ENCODE data around the gene GFOD1.

The GFOD1 gene

GRCh38 chr6:13359287-13359686 lies 128.1 kb downstream of the GFOD1 start:
- no peak for DNase-seq

GRCh38 chr6:13358511-13358910 lies 128.9 kb downstream of the GFOD1 start:
- DNase-seq: no peak

GRCh38 chr6:13357551-13358075 lies 129.8 kb downstream of the GFOD1 start:
- peak in 40 of 56 donors; percentile 7 to 73 (median 42) for DNase-seq

GRCh38 chr6:13355999-13356785 lies 131.2 kb downstream of the GFOD1 start:
- DNase-seq: no peak

GRCh38 chr6:13355043-13355945 lies 132.1 kb downstream of the GFOD1 start:
- DNase-seq: peak in 1 of 56 donors; percentile 9

GRCh38 chr6:13354331-13355042 lies 132.9 kb downstream of the GFOD1 start:
- DNase-seq: peak in 5 of 56 donors; percentile 16 to 56 (median 38)

- no peak for DNase-seq
These were observed 135.2 kb downstream of the GFOD1 start for GRCh38 chr6:13352165-13352564.

GRCh38 chr6:13351271-13351670 lies 136.1 kb downstream of the GFOD1 start:
- peak in 30 of 56 donors; percentile 12 to 73 (median 32) for DNase-seq

GRCh38 chr6:13349811-13350506 lies 137.4 kb downstream of the GFOD1 start:
- DNase-seq: no peak

- no peak for DNase-seq
These were observed 138.9 kb downstream of the GFOD1 start for GRCh38 chr6:13348334-13349113.

- DNase-seq: no peak
These were observed 141.2 kb downstream of the GFOD1 start for GRCh38 chr6:13346245-13346644.

GRCh38 chr6:13342414-13343019 lies 144.9 kb downstream of the GFOD1 start:
- DNase-seq: no peak

GRCh38 chr6:13339863-13340630 lies 147.4 kb downstream of the GFOD1 start:
- DNase-seq: no peak

- DNase-seq: no peak
These were observed 149.4 kb downstream of the GFOD1 start for GRCh38 chr6:13338038-13338437.

GRCh38 chr6:13336553-13336952 lies 150.8 kb downstream of the GFOD1 start:
- peak in 54 of 56 donors; percentile 8 to 92 (median 58) for DNase-seq

GRCh38 chr6:13334953-13335352 lies 152.4 kb downstream of the GFOD1 start:
- DNase-seq: no peak

GRCh38 chr6:13332349-13332706 lies 155.1 kb downstream of the GFOD1 start:
- no peak for DNase-seq

- peak in 1 of 56 donors; percentile 27 for DNase-seq
These were observed 155.7 kb downstream of the GFOD1 start for GRCh38 chr6:13331516-13332348.
